Naive thymus-derived CD8-positive, alpha-beta T cell (primary cell): Measurements from ENCODE around the gene CFAP58. TPM values are rescaled to one million over a fixed set of nuclear protein-coding genes. Genes with fewer than 3 reads are reported as not detected.
"Not testable (repeated sequence)": the region's sequence is repeated elsewhere in the genome, so short reads cannot be mapped to it uniquely, and the experiment has no call there.

Experiments used
- ATAC-seq, 2 donors: fragments of 150-1000 bp; cut with Tn5 transposase in 1 of 2; sonication (Bioruptor Pico), chemical (Tn5 transposase) in 1 of 2; 1 replicate in 1 of 2; 2 replicates in 1 of 2; pipeline ENCODE4 v1.10.0; 2021; ENCODE audit warnings: mild to moderate bottlenecking in 2 of 2, moderate library complexity in 2 of 2
- POLR2A ChIA-PET: fragments of 350-600 bp; sonication (Branson Sonifier 250); formaldehyde crosslinking; loops from one replicate; lab custom pipeline; 2021; ENCODE audit warnings: antibody characterized with exemption; lab: Charles Lee
- DNase-seq, 10 donors: peaks; one replicate each; pipeline versions ENCODE4 v3.0.0 to v3.0.0-alpha.2; 2020 to 2022
- H3K27ac Mint-ChIP-seq, 10 donors: one replicate each; pipeline ENCODE4 v1.8.0; 2020 to 2022; ENCODE audit warnings: mild to moderate bottlenecking in 10 of 10, mixed read lengths in 10 of 10, moderate library complexity in 4 of 10, inconsistent platforms in 1 of 10
- H3K27me3 Mint-ChIP-seq, 5 donors: one replicate each; pipeline ENCODE4 v1.8.0; 2021 to 2022; ENCODE audit warnings: mixed read lengths in 5 of 5
- H3K36me3 Mint-ChIP-seq, 3 donors: one replicate each; pipeline ENCODE4 v1.8.0; 2020 to 2022; ENCODE audit warnings: mixed read lengths in 3 of 3, mild to moderate bottlenecking in 2 of 3, inconsistent platforms in 1 of 3
- H3K4me1 Mint-ChIP-seq, 4 donors: one replicate each; pipeline ENCODE4 v1.8.0; 2021 to 2022; ENCODE audit warnings: mixed read lengths in 4 of 4
- H3K4me3 Mint-ChIP-seq, 10 donors: one replicate each; pipeline ENCODE4 v1.8.0; 2020 to 2022; ENCODE audit warnings: mild to moderate bottlenecking in 10 of 10, mixed read lengths in 10 of 10, moderate library complexity in 6 of 10, inconsistent platforms in 1 of 10
- H3K9me3 Mint-ChIP-seq, 9 donors: one replicate each; pipeline ENCODE4 v1.8.0; 2020 to 2022; ENCODE audit warnings: mixed read lengths in 9 of 9, mild to moderate bottlenecking in 3 of 9, inconsistent platforms in 1 of 9, moderate library complexity in 1 of 9
- polyA plus RNA-seq, 3 donors: library from polyadenylated mRNA; unstranded; fragments of 300-500 nt; fragmentation: Illumina TruSeq; gene quantifications; one replicate each; pipeline ENCODE4 v1.2.3, GENCODE V29; 2021
- total RNA-seq, 8 experiments: library from RNA in 2 of 8; stranded (reverse) in 2 of 8; gene quantifications; one replicate each; pipeline ENCODE4 v1.2.3 and lab custom pipeline; 2021 to 2026

The CFAP58 gene
- total and polyA plus RNA-seq, 5 experiments from 2014 or later = not detected

GRCh38 chr10:104450490-104450889, 96.9 kb downstream of the CFAP58 start:
- Mint-ChIP-seq H3K9me3 (no peaks in the 10 kb centered on the region), H3K27me3 (peaks cover 10 to 19% (median 15%) of the 10 kb centered on the region in 5 donors), H3K4me1 (no peaks in the 10 kb centered on the region), H3K4me3 (no peak overlapping the region), H3K27ac (no peak overlapping the region), H3K36me3 (no peaks in the 10 kb centered on the region)
- DNase-seq (no peak), ATAC-seq (no peak)
- POLR2A ChIA-PET = no interaction called here

GRCh38 chr10:104450954-104451353, 97.3 kb downstream of the CFAP58 start:
- no peak overlapping the region for H3K27ac Mint-ChIP-seq
- H3K4me1 Mint-ChIP-seq = no peaks in the 10 kb centered on the region
- no peaks in the 10 kb centered on the region for H3K36me3 Mint-ChIP-seq
- peaks cover 11 to 19% (median 16%) of the 10 kb centered on the region in 5 donors for H3K27me3 Mint-ChIP-seq
- POLR2A ChIA-PET = no interaction called here
- DNase-seq (no peak), ATAC-seq (no peak)
- no peak overlapping the region for H3K4me3 Mint-ChIP-seq
- no peaks in the 10 kb centered on the region for H3K9me3 Mint-ChIP-seq

- Mint-ChIP-seq H3K4me3 (no peak overlapping the region), H3K9me3 (no peaks in the 10 kb centered on the region), H3K27me3 (peaks cover 0 to 16% (median 14%) of the 10 kb centered on the region in 5 donors), H3K27ac (no peak overlapping the region), H3K36me3 (no peaks in the 10 kb centered on the region), H3K4me1 (peaks cover 0 to 8% (median 3%) of the 10 kb centered on the region in 4 donors)
- DNase-seq (no peak), ATAC-seq (no peak)
- POLR2A ChIA-PET = no interaction called here
Observed at GRCh38 chr10:104452977-104453376, 99.3 kb downstream of the CFAP58 start.

GRCh38 chr10:104456802-104457542, 103.3 kb downstream of the CFAP58 start:
- ATAC-seq (no peak), DNase-seq (no peak)
- Mint-ChIP-seq H3K27ac (no peak overlapping the region), H3K4me1 (peaks cover 0 to 8% (median 3%) of the 10 kb centered on the region in 4 donors), H3K9me3 (peaks cover 0 to 14% (median 2%) of the 10 kb centered on the region in 9 donors), H3K4me3 (no peak overlapping the region), H3K27me3 (peaks cover 4 to 26% (median 14%) of the 10 kb centered on the region in 5 donors), H3K36me3 (no peaks in the 10 kb centered on the region)
- POLR2A ChIA-PET = no interaction called here

- Mint-ChIP-seq H3K4me1 (peaks cover 0 to 8% (median 3%) of the 10 kb centered on the region in 4 donors), H3K27me3 (peaks cover 7 to 29% (median 11%) of the 10 kb centered on the region in 5 donors)
- POLR2A ChIA-PET = no interaction called here
Observed at GRCh38 chr10:104457543-104457828, 103.9 kb downstream of the CFAP58 start.

GRCh38 chr10:104465575-104465974, 111.9 kb downstream of the CFAP58 start:
- Mint-ChIP-seq H3K27me3 (peaks cover 19 to 39% (median 30%) of the 10 kb centered on the region in 5 donors), H3K9me3 (peaks cover 4 to 28% (median 18%) of the 10 kb centered on the region in 9 donors), H3K36me3 (peaks cover 4 to 18% (median 7%) of the 10 kb centered on the region in 3 donors)
- ATAC-seq, DNase-seq, H3K27ac Mint-ChIP-seq, H3K4me3 Mint-ChIP-seq, H3K4me1 Mint-ChIP-seq, POLR2A ChIA-PET: not testable (repeated sequence)

More at GRCh38 chr10:104457543-104457828, 103.9 kb downstream of the CFAP58 start:
- ATAC-seq (no peak), DNase-seq (no peak)
- H3K4me3 Mint-ChIP-seq = no peak overlapping the region
- peaks cover 0 to 17% (median 2%) of the 10 kb centered on the region in 9 donors for H3K9me3 Mint-ChIP-seq
- H3K36me3 Mint-ChIP-seq = no peaks in the 10 kb centered on the region
- H3K27ac Mint-ChIP-seq = no peak overlapping the region

GRCh38 chr10:104468818-104469217, 115.2 kb downstream of the CFAP58 start:
- ATAC-seq, DNase-seq, H3K27ac Mint-ChIP-seq, H3K4me3 Mint-ChIP-seq, H3K4me1 Mint-ChIP-seq, H3K36me3 Mint-ChIP-seq, POLR2A ChIA-PET: not testable (repeated sequence)
- Mint-ChIP-seq H3K27me3 (peaks cover 8 to 25% (median 18%) of the 10 kb centered on the region in 5 donors), H3K9me3 (peaks cover 0 to 15% (median 5%) of the 10 kb centered on the region in 9 donors)

- no peak for DNase-seq
- Mint-ChIP-seq H3K4me3 (no peak overlapping the region), H3K27me3 (peaks cover 8 to 25% (median 14%) of the 10 kb centered on the region in 5 donors), H3K9me3 (peaks cover 0 to 4% (median 0%) of the 10 kb centered on the region in 9 donors), H3K4me1 (no peaks in the 10 kb centered on the region), H3K36me3 (no peaks in the 10 kb centered on the region), H3K27ac (no peak overlapping the region)
- POLR2A ChIA-PET = no interaction called here
- no peak for ATAC-seq
Observed at GRCh38 chr10:104472505-104472904, 118.9 kb downstream of the CFAP58 start.

- H3K9me3 Mint-ChIP-seq = peaks cover 0 to 4% (median 0%) of the 10 kb centered on the region in 9 donors
- POLR2A ChIA-PET = no interaction called here
- no peak for ATAC-seq
- peaks cover 8 to 25% (median 14%) of the 10 kb centered on the region in 5 donors for H3K27me3 Mint-ChIP-seq
- H3K36me3 Mint-ChIP-seq = no peaks in the 10 kb centered on the region
- H3K27ac Mint-ChIP-seq = no peak overlapping the region
- H3K4me1 Mint-ChIP-seq = no peaks in the 10 kb centered on the region
- H3K4me3 Mint-ChIP-seq = no peak overlapping the region
- DNase-seq = no peak
Observed at GRCh38 chr10:104472957-104473745, 119.5 kb downstream of the CFAP58 start.

GRCh38 chr10:104478380-104478779, 124.7 kb downstream of the CFAP58 start:
- peaks cover 5 to 17% (median 7%) of the 10 kb centered on the region in 5 donors for H3K27me3 Mint-ChIP-seq
- DNase-seq = no peak

GRCh38 chr10:104479906-104480593, 126.4 kb downstream of the CFAP58 start:
- no peaks in the 10 kb centered on the region for H3K36me3 Mint-ChIP-seq

More at GRCh38 chr10:104478380-104478779, 124.7 kb downstream of the CFAP58 start:
- ATAC-seq = no peak
- H3K27ac Mint-ChIP-seq = no peak overlapping the region
- no peak overlapping the region for H3K4me3 Mint-ChIP-seq
- no peaks in the 10 kb centered on the region for H3K9me3 Mint-ChIP-seq
- H3K36me3 Mint-ChIP-seq = no peaks in the 10 kb centered on the region
- POLR2A ChIA-PET = no interaction called here
- H3K4me1 Mint-ChIP-seq = no peaks in the 10 kb centered on the region

GRCh38 chr10:104480797-104481196, 127.2 kb downstream of the CFAP58 start:
- no peak overlapping the region for H3K27ac Mint-ChIP-seq
- no peaks in the 10 kb centered on the region for H3K36me3 Mint-ChIP-seq
- no peak for DNase-seq
- no peaks in the 10 kb centered on the region for H3K9me3 Mint-ChIP-seq
- H3K4me1 Mint-ChIP-seq = no peaks in the 10 kb centered on the region
- ATAC-seq = no peak
- POLR2A ChIA-PET = no interaction called here
- peaks cover 0 to 14% (median 12%) of the 10 kb centered on the region in 5 donors for H3K27me3 Mint-ChIP-seq
- no peak overlapping the region for H3K4me3 Mint-ChIP-seq

More at GRCh38 chr10:104479906-104480593, 126.4 kb downstream of the CFAP58 start:
- DNase-seq (no peak), ATAC-seq (no peak)
- no peaks in the 10 kb centered on the region for H3K9me3 Mint-ChIP-seq
- H3K27ac Mint-ChIP-seq = no peak overlapping the region
- no peak overlapping the region for H3K4me3 Mint-ChIP-seq
- H3K4me1 Mint-ChIP-seq = no peaks in the 10 kb centered on the region
- H3K27me3 Mint-ChIP-seq = peaks cover 1 to 15% (median 9%) of the 10 kb centered on the region in 5 donors
- POLR2A ChIA-PET = no interaction called here
